Fibroblast of the aortic adventitia (primary cell): ENCODE measurements around the gene ZFAND2B. TPM values are rescaled to one million over a fixed set of nuclear protein-coding genes. Genes with fewer than 3 reads are reported as not detected.

ENCODE experiments used
- DNase-seq: peaks from one replicate; pipeline ENCODE4 v3.0.0-alpha.2; 2010; ENCODE audit warnings: low read depth
- H3K4me3 ChIP-seq: 2 replicates; pipeline ENCODE4 v1.5.1; 2011; ENCODE audit warnings: low read depth, mild to moderate bottlenecking, control low read depth, low read length, moderate library complexity
- CTCF ChIP-seq: IDR thresholded peaks from 2 replicates; pipeline ENCODE4 v1.5.1; 2011; ENCODE audit warnings: mild to moderate bottlenecking, low read length, control low read depth, inconsistent platforms; ENCODE audit not compliant: insufficient read depth
- total RNA-seq: library from RNA; depleted of rRNA; stranded (reverse); fragments of >200 nt; gene quantifications from 2 replicates; pipeline ENCODE4 v1.2.3, GENCODE V29; 2012; ENCODE audit warnings: low replicate concordance

ZFAND2B gene
- total RNA-seq, 1 donor: 27.2 TPM

DNA sequence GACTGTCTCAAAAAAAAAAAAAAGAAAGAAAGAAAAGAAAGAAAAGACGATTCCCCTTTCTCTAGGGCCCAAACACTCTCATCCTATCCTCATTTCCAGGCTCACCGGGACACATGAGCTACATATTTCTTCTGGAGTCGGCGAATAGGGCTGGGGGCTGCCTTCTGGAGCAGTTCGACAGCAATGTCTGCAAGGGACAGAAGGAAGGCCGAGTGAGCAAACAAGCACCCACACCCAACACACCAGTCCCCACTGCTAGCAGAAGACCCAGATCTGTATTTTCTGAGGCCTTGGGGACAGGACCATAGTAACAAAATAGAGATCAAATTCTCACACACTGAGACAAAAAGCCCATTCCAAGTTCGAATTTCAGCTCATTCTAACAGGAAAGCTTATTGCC is 31.1 kb upstream of the ZFAND2B start:
- no peak for TF ChIP-seq CTCF
- no peak for DNase-seq
- peak overlapping the region; percentile 95 for H3K4me3 ChIP-seq

GRCh38 chr2:219175928-219176817 is 30.4 kb upstream of the ZFAND2B start:
- TF ChIP-seq CTCF: no peak
- peak overlapping the region; percentile 95 for H3K4me3 ChIP-seq
- DNase-seq: peak; percentile 28

- peak; percentile 69 for DNase-seq
- TF ChIP-seq CTCF: no peak
Observed at GRCh38 chr2:219176818-219177551, 29.6 kb upstream of the ZFAND2B start, which contains the start of gene CNPPD1. Gene CNPPD1 (minus strand): TSS chr2:219176925. CDS start chr2:219176828, 97 bp downstream.

GRCh38 chr2:219177552-219178376 is 28.8 kb upstream of the ZFAND2B start, which contains the start of gene RETREG2:
Gene RETREG2 (plus strand): TSS chr2:219178275. CDS start chr2:219178353, 78 bp downstream.
- peak within 1 kb of the TSS; percentile 95 for H3K4me3 ChIP-seq
- DNase-seq: peak; percentile 87
- TF ChIP-seq CTCF: peak; percentile 23

More at GRCh38 chr2:219176818-219177551, 29.6 kb upstream of the ZFAND2B start, which contains the start of gene CNPPD1:
- peak within 1 kb of the TSS; percentile 95 for H3K4me3 ChIP-seq

GRCh38 chr2:219178377-219179175 is 28.0 kb upstream of the ZFAND2B start:
- peak overlapping the region; percentile 95 for H3K4me3 ChIP-seq

More at GRCh38 chr2:219178377-219179175, 28.0 kb upstream of the ZFAND2B start:
- DNase-seq: peak; percentile 19
- no peak for TF ChIP-seq CTCF
